ENCODE data around the gene ETV6. TPM values are rescaled to one million over a fixed set of nuclear protein-coding genes. Genes with fewer than 3 reads are reported as not detected.

The ETV6 gene
- total and polyA plus RNA-seq, 3 donors from 2014 or later = 7.8 to 20.9 (median 16.3) TPM

DNA sequence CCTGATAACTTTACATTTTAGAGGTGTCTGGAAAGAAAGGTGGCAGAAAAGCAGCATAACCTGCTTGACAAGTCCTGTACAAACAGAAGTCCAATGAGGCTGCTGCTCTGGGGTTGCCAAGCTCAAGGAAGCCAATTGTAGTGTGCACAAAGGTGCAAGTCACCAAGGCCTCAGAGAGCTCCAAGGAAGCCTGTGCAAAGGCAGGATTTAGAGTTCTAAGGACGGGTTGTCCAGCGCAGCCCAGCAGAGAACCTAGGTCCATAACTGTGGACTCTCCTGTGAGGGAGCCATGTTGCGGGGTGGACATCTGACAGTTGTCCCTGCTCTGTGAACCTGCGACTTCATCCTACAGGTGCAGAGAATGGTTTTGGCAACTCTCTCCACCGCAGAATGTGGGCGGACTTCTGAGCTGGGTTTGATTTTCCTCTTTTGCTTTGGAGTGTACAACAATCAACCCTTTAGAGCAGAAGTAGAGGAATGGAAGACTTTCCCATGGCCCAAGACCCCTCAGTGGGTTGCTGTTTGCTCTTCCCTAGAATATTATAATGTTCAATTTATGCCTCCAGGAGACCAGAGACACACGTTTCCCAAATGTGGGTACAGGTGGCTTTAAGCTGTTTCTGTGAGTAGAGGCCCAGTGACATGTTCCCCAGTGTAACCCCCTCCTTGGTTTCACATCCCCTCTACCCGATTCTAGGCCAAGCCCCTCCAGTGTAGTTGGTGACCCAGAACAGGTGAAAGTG lies 81.0 kb downstream of the ETV6 start:
- no peaks in the 10 kb centered on the region for H3K9me3 ChIP-seq
- WGBS, 2 donors = 88 to 94% methylated on average over 8 of the region's 8 CpGs
- H3K36me3 ChIP-seq (ENCODE audit: low read depth, missing control alignments) = no peaks in the 10 kb centered on the region
- no peak overlapping the region for H3K4me3 ChIP-seq
- no peaks in the 10 kb centered on the region for H3K4me1 ChIP-seq
- no peak overlapping the region for H3K27ac ChIP-seq
- intact Hi-C loops (cut with DNase I; ENCODE audit: low total_unique reads) = no loop called here
- TF ChIP-seq, protein P1, sequence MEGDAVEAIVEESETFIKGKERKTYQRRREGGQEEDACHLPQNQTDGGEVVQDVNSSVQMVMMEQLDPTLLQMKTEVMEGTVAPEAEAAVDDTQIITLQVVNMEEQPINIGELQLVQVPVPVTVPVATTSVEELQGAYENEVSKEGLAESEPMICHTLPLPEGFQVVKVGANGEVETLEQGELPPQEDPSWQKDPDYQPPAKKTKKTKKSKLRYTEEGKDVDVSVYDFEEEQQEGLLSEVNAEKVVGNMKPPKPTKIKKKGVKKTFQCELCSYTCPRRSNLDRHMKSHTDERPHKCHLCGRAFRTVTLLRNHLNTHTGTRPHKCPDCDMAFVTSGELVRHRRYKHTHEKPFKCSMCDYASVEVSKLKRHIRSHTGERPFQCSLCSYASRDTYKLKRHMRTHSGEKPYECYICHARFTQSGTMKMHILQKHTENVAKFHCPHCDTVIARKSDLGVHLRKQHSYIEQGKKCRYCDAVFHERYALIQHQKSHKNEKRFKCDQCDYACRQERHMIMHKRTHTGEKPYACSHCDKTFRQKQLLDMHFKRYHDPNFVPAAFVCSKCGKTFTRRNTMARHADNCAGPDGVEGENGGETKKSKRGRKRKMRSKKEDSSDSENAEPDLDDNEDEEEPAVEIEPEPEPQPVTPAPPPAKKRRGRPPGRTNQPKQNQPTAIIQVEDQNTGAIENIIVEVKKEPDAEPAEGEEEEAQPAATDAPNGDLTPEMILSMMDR (IDR thresholded peaks at IDR 0.05) = no peak
- TF ChIP-seq POLR2A (IDR thresholded peaks at IDR 0.05) = no peak
- no peak for DNase-seq
- H3K27me3 ChIP-seq = no peaks in the 10 kb centered on the region

DNA sequence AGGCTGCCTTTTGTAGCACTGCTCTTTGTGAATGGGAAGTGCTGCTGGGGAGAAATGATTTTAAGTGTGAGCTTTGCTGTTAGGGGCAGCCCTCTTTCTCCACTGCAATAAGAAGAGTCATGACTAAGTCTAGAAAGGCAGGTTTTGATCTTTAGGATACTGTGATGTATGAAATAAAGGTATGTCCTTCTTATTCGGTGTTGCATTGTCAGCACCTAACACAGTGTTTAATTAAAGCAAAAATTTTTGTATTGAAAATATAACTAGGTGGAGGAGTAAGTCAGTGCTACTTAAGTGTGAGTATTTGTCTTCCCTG lies 81.5 kb downstream of the ETV6 start:
- TF ChIP-seq, protein P1 (IDR thresholded peaks at IDR 0.05) = no peak
- no peak for TF ChIP-seq POLR2A (IDR thresholded peaks at IDR 0.05)

DNA sequence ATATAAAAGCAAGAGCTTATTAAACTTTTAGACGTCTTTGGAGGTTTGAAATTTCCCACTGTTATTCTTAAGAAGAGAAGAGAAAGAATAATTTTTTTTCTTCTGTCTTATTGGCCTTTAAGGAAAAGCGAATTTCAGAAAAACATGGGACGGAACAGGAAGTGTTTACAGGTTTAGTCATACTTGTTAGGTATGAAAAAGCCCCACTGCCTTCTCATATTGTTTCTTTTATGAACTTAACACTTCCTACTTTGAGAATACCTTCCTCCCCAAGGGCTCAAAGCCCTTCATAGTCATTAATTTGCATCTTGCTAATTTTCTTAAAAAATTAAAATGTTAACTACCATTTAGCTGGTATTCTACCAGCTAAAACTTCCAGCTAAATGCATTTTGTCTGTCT lies 82.0 kb downstream of the ETV6 start:
- no peaks in the 10 kb centered on the region for H3K27me3 ChIP-seq
- intact Hi-C loops (cut with DNase I; ENCODE audit: low total_unique reads) = no loop called here
- H3K4me1 ChIP-seq = no peaks in the 10 kb centered on the region
- H3K4me3 ChIP-seq = no peak overlapping the region
- H3K9me3 ChIP-seq = no peaks in the 10 kb centered on the region
- WGBS, 2 donors = 73 to 76% methylated on average over 3 of the region's 3 CpGs
- no peak overlapping the region for H3K27ac ChIP-seq
- no peak for DNase-seq
- TF ChIP-seq, protein P1 (IDR thresholded peaks at IDR 0.05) = no peak
- no peak for TF ChIP-seq POLR2A (IDR thresholded peaks at IDR 0.05)
- no peaks in the 10 kb centered on the region for H3K36me3 ChIP-seq (ENCODE audit: low read depth, missing control alignments)

More for the DNA sequence above, 81.5 kb downstream of the ETV6 start:
- H3K36me3 ChIP-seq (ENCODE audit: low read depth, missing control alignments) = no peaks in the 10 kb centered on the region
- no peaks in the 10 kb centered on the region for H3K4me1 ChIP-seq
- H3K4me3 ChIP-seq = no peak overlapping the region
- DNase-seq = no peak
- no peaks in the 10 kb centered on the region for H3K27me3 ChIP-seq
- no peak overlapping the region for H3K27ac ChIP-seq
- WGBS, 2 donors = 84 to 95% methylated on average over 1 of the region's 1 CpG
- no peaks in the 10 kb centered on the region for H3K9me3 ChIP-seq
- intact Hi-C loops (cut with DNase I; ENCODE audit: low total_unique reads) = no loop called here

DNA sequence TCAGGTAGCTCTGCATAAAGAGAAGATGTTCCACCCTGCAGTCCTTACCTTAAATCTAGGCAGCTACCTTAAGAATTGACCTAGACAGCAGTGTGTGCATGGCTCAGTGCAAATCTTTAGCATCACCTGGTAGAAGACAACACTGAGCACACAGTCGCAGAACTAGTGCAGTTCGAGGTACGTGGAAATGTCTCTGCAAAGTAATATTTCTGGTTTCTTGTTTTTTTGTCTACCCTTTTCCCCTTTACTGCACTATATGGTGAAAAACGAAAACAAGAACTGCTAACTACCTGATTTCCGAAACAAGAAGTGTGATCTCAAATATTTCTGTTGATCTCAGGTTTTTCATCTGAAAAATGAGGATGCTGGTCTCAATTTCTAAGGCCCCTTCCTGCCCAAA lies 82.5 kb downstream of the ETV6 start:
- no peaks in the 10 kb centered on the region for H3K27me3 ChIP-seq
- no peak overlapping the region for H3K27ac ChIP-seq
- no peaks in the 10 kb centered on the region for H3K9me3 ChIP-seq
- H3K36me3 ChIP-seq (ENCODE audit: low read depth, missing control alignments) = no peaks in the 10 kb centered on the region
- WGBS, 2 donors = 88 to 94% methylated on average over 5 of the region's 5 CpGs
- TF ChIP-seq, protein P1 (IDR thresholded peaks at IDR 0.05) = no peak
- TF ChIP-seq POLR2A (IDR thresholded peaks at IDR 0.05) = no peak
- H3K4me1 ChIP-seq = no peaks in the 10 kb centered on the region
- DNase-seq = no peak
- H3K4me3 ChIP-seq = no peak overlapping the region
- intact Hi-C loops (cut with DNase I; ENCODE audit: low total_unique reads) = no loop called here

DNA sequence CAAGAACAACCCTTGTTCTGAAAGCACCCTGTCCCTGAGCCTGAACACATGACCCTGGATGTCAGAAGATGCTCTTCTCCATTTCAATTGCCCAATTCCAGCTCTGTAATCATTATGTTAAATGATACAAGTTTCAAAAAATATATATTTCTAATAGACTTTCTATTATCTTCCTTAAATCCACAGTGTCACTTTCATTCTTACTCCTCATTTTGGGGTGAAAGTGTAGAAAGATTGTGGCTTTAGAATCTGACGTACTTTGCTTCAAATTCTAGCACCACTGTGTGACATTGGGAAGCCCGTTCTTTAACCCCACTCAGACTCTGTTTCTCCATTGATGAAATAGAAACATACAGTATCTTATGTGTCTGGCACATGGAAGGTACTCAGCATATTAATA lies 83.2 kb downstream of the ETV6 start:
- WGBS, 2 donors = 87 to 95% methylated on average over 2 of the region's 2 CpGs
- Histone ChIP-seq H3K27me3 (no peaks in the 10 kb centered on the region), H3K36me3 (ENCODE audit: low read depth, missing control alignments) (no peaks in the 10 kb centered on the region), H3K4me1 (no peaks in the 10 kb centered on the region), H3K9me3 (no peaks in the 10 kb centered on the region), H3K4me3 (no peak overlapping the region), H3K27ac (no peak overlapping the region)
- no peak for TF ChIP-seq POLR2A (IDR thresholded peaks at IDR 0.05)
- TF ChIP-seq, protein P1 (IDR thresholded peaks at IDR 0.05) = no peak
- no peak for DNase-seq
- intact Hi-C loops (cut with DNase I; ENCODE audit: low total_unique reads) = no loop called here

Measured in testis (tissue), 3 donors.